ENCODE data around the gene HMGN3.

DNA sequence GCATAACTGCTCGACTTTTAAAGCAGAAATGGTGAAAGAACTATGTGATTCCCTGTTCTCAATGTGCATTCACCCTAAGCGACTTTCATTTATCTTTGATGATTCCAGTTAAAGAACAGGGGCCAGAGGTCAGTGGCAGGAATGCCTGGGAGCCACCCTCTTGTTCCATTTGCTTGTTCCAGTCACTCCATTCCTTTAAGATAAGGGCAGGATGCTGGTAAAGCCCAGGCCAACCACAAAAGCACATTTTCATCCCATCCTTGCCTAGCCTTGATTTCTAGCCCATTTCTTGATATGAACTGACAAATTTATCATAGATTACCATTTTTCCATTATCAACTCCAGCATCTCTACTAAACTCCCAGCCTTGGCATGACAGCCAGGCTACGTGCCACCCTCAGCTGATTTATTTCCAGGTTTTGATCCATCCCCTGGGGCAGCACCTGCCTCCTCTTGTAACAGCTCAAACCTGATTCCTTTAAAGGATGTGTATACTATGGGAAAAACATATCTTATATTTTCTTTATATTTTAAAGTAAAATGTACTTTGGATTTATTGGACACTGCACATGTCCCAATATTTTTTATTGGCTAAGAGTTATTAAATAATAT, 19.2 kb downstream of the HMGN3 start:
- no peak for TF ChIP-seq EP300 (IDR thresholded peaks at IDR 0.05; ENCODE audit: low read depth)
- TF ChIP-seq CTCF (IDR thresholded peaks at IDR 0.05): no peak
- no peak for TF ChIP-seq POLR2AphosphoS5 (IDR thresholded peaks at IDR 0.05)
- TF ChIP-seq POLR2A (IDR thresholded peaks at IDR 0.05): no peak
